ENCODE results near the gene GMPPB.

GMPPB gene

DNA sequence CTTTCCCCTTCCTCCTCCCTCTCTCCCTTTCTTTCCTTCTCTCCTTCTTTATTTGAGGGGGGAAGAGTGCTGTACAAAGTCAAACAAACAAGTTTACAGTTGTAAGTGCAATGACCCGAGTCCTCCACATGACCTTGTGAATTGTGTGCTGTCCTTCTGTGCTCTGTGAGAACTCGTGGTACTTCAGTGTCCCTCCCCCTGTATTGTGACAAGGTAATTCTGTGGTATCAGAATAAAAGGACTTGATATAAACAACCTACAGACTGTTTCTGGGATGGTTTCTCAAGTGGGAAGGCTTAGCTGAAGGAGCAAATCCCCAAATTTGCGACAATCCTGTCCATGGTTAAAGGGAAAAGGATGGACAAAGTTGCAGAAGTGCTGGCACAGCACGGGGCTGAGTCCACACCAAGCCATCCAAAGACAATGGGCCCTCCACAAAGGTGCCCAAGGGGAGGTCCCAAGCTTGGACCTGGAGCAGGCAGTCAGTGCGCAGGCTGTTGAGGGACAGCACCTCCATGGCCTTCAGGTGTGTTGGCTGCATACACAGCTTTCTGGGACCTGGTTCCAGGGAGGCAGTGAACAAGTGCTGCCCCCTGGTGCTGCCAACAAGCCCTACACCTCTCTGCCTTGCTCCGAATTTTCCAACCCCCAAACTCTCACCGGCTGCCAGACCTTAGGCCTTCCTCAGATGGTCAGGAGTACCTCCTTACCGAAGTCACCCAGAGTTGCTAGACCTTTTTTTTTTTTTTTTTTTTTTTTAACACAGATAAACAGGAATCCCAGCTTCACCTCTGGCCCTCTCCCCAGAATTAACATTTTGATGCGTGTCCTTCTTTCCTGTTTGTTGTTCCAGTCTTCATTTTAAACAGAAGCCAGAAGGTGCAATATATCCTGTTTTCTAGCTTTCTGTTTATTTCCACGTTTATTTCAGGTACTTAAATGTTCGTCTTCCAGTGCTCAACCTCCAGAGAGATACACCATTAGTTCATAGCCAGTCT, 52.2 kb downstream of the GMPPB start:
- DNase-seq (ENCODE audit: low read depth, low spot score), result peak; percentile 57
- TF ChIP-seq, protein P1, sequence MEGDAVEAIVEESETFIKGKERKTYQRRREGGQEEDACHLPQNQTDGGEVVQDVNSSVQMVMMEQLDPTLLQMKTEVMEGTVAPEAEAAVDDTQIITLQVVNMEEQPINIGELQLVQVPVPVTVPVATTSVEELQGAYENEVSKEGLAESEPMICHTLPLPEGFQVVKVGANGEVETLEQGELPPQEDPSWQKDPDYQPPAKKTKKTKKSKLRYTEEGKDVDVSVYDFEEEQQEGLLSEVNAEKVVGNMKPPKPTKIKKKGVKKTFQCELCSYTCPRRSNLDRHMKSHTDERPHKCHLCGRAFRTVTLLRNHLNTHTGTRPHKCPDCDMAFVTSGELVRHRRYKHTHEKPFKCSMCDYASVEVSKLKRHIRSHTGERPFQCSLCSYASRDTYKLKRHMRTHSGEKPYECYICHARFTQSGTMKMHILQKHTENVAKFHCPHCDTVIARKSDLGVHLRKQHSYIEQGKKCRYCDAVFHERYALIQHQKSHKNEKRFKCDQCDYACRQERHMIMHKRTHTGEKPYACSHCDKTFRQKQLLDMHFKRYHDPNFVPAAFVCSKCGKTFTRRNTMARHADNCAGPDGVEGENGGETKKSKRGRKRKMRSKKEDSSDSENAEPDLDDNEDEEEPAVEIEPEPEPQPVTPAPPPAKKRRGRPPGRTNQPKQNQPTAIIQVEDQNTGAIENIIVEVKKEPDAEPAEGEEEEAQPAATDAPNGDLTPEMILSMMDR (IDR thresholded peaks at IDR 0.05; ENCODE audit: low read depth, low read length), result peak; percentile 92
- in situ Hi-C loops (cut with HindIII; ENCODE audit: low sequenced_read_pairs), result no loop called here
- H3K4me3 ChIP-seq (ENCODE audit: low read depth, low read length), result no peak overlapping the region

DNA sequence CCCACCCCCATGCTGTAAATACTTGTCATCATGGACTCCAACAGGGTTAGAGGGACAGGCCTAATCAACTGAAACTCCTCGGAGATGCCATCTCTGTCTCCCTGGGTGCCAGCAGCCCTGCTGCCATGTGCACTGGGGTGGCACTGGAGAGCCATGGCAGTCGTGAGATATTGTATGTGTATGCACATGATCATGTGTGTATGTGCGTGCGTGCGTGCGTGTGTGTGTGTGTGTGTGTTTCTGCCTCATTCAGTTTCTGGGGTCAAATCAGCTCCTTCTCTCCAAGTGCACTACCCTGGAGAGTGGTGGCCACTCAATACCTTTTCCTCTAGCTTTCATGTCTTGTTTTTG, 52.8 kb downstream of the GMPPB start:
- TF ChIP-seq, protein P1 (IDR thresholded peaks at IDR 0.05; ENCODE audit: low read depth, low read length), result no peak
- in situ Hi-C loops (cut with HindIII; ENCODE audit: low sequenced_read_pairs), result no loop called here
- no peak overlapping the region for H3K4me3 ChIP-seq (ENCODE audit: low read depth, low read length)

More for the DNA sequence above, 52.8 kb downstream of the GMPPB start:
- no peak for DNase-seq (ENCODE audit: low read depth, low spot score)

Measured in astrocyte of the spinal cord (primary cell).